Fibroblast of the aortic adventitia (primary cell): Measurements from ENCODE around the gene THSD1. TPM values are rescaled to one million over a fixed set of nuclear protein-coding genes. Genes with fewer than 3 reads are reported as not detected.
"Not testable (repeated sequence)": the region's sequence is repeated elsewhere in the genome, so short reads cannot be mapped to it uniquely, and the experiment has no call there.

Experiments used
- DNase-seq: peaks from one replicate; pipeline ENCODE4 v3.0.0-alpha.2; 2010; ENCODE audit warnings: low read depth
- H3K4me3 ChIP-seq: 2 replicates; pipeline ENCODE4 v1.5.1; 2011; ENCODE audit warnings: low read depth, mild to moderate bottlenecking, control low read depth, low read length, moderate library complexity
- small RNA-seq: library from RNA; depleted of rRNA; stranded (forward); fragments of <200 nt; gene quantifications from one replicate; pipeline ENCODE3, GENCODE V24; 2012
- total RNA-seq: library from RNA; depleted of rRNA; stranded (reverse); fragments of >200 nt; gene quantifications from 2 replicates; pipeline ENCODE4 v1.2.3, GENCODE V29; 2012; ENCODE audit warnings: low replicate concordance

Gene THSD1
- total RNA-seq, 1 donor = 6.0 TPM

- not testable (repeated sequence) for H3K4me3 ChIP-seq, DNase-seq
These were observed 74.1 kb downstream of the THSD1 start for GRCh38 chr13:52331844-52332243.

Small RNA genes within 50 kb of the gene (small RNA-seq; reads per million reads assigned to genes)
- not detected for gene RNY4P24

Other genes starting within 250 kb of the THSD1 start
- 12.3 and 33.9 TPM in 2 replicates for gene NEK3, start 246.6 kb downstream of the THSD1 start, total RNA-seq
- gene VPS36, start 44.5 kb upstream of the THSD1 start, total RNA-seq = 39.1 and 62.5 TPM in 2 replicates
- gene CKAP2, start 49.3 kb upstream of the THSD1 start, total RNA-seq = 9.2 and 55.5 TPM in 2 replicates
- gene HNRNPA1L2, start 236.3 kb upstream of the THSD1 start, total RNA-seq = 4.9 and 7.4 TPM in 2 replicates
- 46.4 and 52.1 TPM in 2 replicates for gene SUGT1, start 246.7 kb upstream of the THSD1 start, total RNA-seq